Spinal cord (tissue), 10 donors: ENCODE results near the gene ARMC9. TPM values are rescaled to one million over a fixed set of nuclear protein-coding genes. Genes with fewer than 3 reads are reported as not detected.
A peak's percentile ranks its signal among the peaks of the same experiment; 100 is the strongest.
"Not testable (repeated sequence)": the region's sequence is repeated elsewhere in the genome, so short reads cannot be mapped to it uniquely, and the experiment has no call there.

Experiments used
- DNase-seq, 6 donors: peaks; one replicate each; pipeline versions ENCODE4 v3.0.0 to v3.0.0-alpha.2; 2013 to 2015; ENCODE audit warnings: low spot score in 6 of 6, low read depth in 4 of 6
- H3K27ac ChIP-seq: one replicate; pipeline ENCODE4 v1.5.1; 2013; ENCODE audit warnings: low read depth, low read length, control low read depth
- H3K27me3 ChIP-seq: one replicate; pipeline ENCODE4 v1.6.1; 2013; ENCODE audit warnings: low read length; ENCODE audit not compliant: control insufficient read depth, insufficient read depth
- H3K36me3 ChIP-seq: one replicate; pipeline ENCODE4 v1.6.1; 2013; ENCODE audit warnings: low read length; ENCODE audit not compliant: control insufficient read depth, insufficient read depth
- H3K4me1 ChIP-seq: one replicate; pipeline ENCODE4 v1.6.1; 2013; ENCODE audit warnings: low read length; ENCODE audit not compliant: control insufficient read depth, insufficient read depth
- H3K4me3 ChIP-seq: one replicate; pipeline ENCODE4 v1.5.1; 2013; ENCODE audit warnings: low read depth, low read length, control low read depth
- H3K9me3 ChIP-seq: one replicate; pipeline ENCODE4 v1.6.1; 2013; ENCODE audit warnings: low read length; ENCODE audit not compliant: control insufficient read depth, insufficient read depth
- WGBS: methylation state at CpG from one replicate; pipeline ENCODE4 v1.1.5; 2013; ENCODE audit warnings: missing lambda C conversion rate; ENCODE audit not compliant: insufficient coverage; 5-methylcytosine and 5-hydroxymethylcytosine counted together
- polyA plus RNA-seq, 2 donors: library from polyadenylated mRNA; unstranded; fragments of 120-200 nt; gene quantifications; one replicate each; pipeline ENCODE4 v1.2.1, GENCODE V29; 2013; ENCODE audit not compliant: insufficient read length in 2 of 2
- total RNA-seq, 2 donors: library from RNA; depleted of rRNA in 1 of 2; stranded (reverse); fragments of 120-200 nt in 1 of 2; fragments of >200 nt in 1 of 2; gene quantifications; one replicate each; pipeline versions ENCODE4 v1.2.3 to v1.2.4, GENCODE V29; 2013 to 2014
- donor health status: healthy.

The ARMC9 gene
- total and polyA plus RNA-seq, 4 donors: 14.4 to 27.6 (median 21.3) TPM

- Histone ChIP-seq H3K36me3 (peaks cover 6% of the 10 kb centered on the region), H3K27ac (no peak overlapping the region), H3K27me3 (no peaks in the 10 kb centered on the region), H3K4me1 (no peaks in the 10 kb centered on the region), H3K9me3 (no peaks in the 10 kb centered on the region), H3K4me3 (no peak overlapping the region)
- WGBS: 80% methylated on average over 1 of the region's 6 CpGs
- DNase-seq: no peak
These were observed 30.5 kb upstream of the ARMC9 start for GRCh38 chr2:231167745-231168459.

DNA sequence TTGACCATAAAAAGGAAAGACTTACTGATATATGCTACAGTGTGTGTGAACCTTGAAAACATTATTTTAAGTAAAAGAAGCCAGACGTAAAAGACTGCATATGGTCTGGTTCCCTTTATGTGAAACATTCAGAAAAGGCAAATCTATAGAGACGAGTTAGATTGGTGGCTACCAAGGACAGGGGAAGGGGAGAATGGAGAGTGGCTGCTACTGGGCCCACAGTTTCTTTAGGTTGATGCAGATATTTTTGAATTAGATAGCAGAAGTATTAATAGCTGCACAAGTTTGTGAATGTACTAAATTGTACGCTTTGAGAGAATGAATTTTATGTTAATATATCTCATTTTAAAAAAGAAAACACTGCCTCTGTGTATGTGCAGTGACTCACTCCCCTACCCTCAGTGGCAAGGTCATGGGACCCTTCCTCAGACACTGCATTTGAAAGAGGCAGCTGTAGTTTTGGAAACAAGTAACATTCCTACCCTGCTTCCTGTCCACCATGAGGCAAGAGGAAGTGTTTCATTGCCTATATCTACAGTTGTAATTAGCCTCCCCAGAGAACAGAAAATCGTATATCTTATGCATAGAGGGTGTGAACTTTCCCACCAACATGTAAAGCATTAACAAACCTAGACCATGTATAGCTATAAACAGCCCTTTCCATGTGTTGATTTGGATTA is 29.8 kb upstream of the ARMC9 start:
- Histone ChIP-seq H3K27ac (no peak overlapping the region), H3K4me1 (no peaks in the 10 kb centered on the region), H3K27me3 (no peaks in the 10 kb centered on the region), H3K36me3 (peaks cover 11% of the 10 kb centered on the region), H3K4me3 (no peak overlapping the region), H3K9me3 (no peaks in the 10 kb centered on the region)
- 79% methylated on average over 2 of the region's 4 CpGs for WGBS
- no peak for DNase-seq

DNA sequence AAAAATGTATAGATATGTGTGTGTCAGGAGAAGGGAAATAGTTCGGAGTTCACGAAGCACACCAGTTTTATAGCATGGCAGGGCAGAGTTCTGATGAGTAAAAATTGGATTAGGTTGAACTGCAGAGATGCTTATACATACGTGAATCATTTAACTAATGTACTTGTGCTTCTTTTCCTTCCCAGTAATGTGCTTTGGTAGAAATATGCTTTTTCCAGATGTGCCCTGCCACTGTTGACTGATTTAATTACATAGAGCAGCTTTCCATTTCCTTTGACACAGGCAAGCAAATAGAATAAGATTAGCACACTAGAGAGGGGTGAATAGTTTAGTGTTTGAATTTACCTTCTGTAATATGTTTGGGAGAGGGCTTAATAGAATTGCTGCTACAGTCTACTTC is 28.9 kb upstream of the ARMC9 start:
- Histone ChIP-seq H3K36me3 (peaks cover 11% of the 10 kb centered on the region), H3K9me3 (no peaks in the 10 kb centered on the region), H3K4me1 (no peaks in the 10 kb centered on the region), H3K4me3 (no peak overlapping the region), H3K27ac (no peak overlapping the region), H3K27me3 (no peaks in the 10 kb centered on the region)
- DNase-seq: peak in 1 of 6 donors; percentile 78
- WGBS: 89% methylated on average over 2 of the region's 3 CpGs

DNA sequence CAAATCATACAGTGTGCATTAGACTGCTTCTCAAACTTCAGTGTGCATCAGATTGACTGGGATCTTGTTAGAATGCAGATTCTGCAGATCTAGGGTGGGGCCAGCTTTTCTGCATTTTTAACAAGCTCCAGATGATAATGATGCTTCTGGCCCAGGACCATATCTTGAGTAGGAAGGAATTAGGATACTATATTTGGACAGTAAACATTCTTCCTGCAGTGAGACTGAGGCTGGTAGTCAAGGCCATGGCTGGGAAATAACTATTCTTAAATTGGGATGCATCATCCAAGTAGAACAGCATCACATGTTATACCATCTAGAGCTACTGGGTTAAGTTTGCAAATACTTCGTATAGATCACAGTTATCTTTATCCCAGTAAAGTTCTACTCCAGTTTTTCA is 28.4 kb upstream of the ARMC9 start:
- peak in 1 of 6 donors; percentile 2 for DNase-seq
- H3K4me1 ChIP-seq: no peaks in the 10 kb centered on the region
- no CpG with 5 or more reads among the region's 1 CpG for WGBS
- no peak overlapping the region for H3K4me3 ChIP-seq
- no peaks in the 10 kb centered on the region for H3K9me3 ChIP-seq
- no peaks in the 10 kb centered on the region for H3K27me3 ChIP-seq
- no peak overlapping the region for H3K27ac ChIP-seq
- H3K36me3 ChIP-seq: peaks cover 16% of the 10 kb centered on the region

GRCh38 chr2:231172025-231172424 is 26.4 kb upstream of the ARMC9 start:
- Histone ChIP-seq H3K9me3 (no peaks in the 10 kb centered on the region), H3K27ac (no peak overlapping the region), H3K4me3 (no peak overlapping the region), H3K27me3 (no peaks in the 10 kb centered on the region), H3K36me3 (peaks cover 20% of the 10 kb centered on the region), H3K4me1 (no peaks in the 10 kb centered on the region)
- DNase-seq: no peak
- 100% methylated on average over 3 of the region's 3 CpGs for WGBS

GRCh38 chr2:231174211-231174651 is 24.2 kb upstream of the ARMC9 start:
- H3K9me3 ChIP-seq: no peaks in the 10 kb centered on the region

DNA sequence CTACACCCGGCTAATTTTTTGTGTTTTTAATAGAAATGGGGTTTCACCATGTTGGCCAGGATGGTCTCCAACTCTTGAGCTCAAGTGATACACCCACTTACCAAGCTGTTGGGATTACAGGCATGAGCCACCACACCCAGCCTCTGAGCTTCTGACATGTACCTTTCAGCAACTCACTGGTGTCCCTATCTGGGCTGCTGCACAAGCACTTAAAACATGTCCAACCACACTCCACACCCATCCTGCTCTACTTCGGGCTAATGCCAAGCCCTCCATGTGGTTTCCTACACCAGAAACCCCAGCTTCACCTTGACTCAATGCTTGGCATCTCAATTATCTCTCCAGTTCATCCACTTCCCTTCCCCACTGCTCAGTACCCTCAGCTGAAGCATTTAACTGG is 22.4 kb upstream of the ARMC9 start:
- Histone ChIP-seq H3K4me1 (no peaks in the 10 kb centered on the region), H3K27me3 (no peaks in the 10 kb centered on the region), H3K4me3 (no peak overlapping the region), H3K27ac (no peak overlapping the region), H3K9me3 (no peaks in the 10 kb centered on the region), H3K36me3 (peaks cover 20% of the 10 kb centered on the region)
- no peak for DNase-seq
- WGBS: 93% methylated on average over 1 of the region's 2 CpGs

More at GRCh38 chr2:231174211-231174651, 24.2 kb upstream of the ARMC9 start:
- H3K4me3 ChIP-seq: no peak overlapping the region
- H3K27ac ChIP-seq: no peak overlapping the region
- no CpG with 5 or more reads among the region's 2 CpGs for WGBS
- DNase-seq: peak in 1 of 6 donors; percentile 37
- H3K36me3 ChIP-seq: peaks cover 20% of the 10 kb centered on the region
- H3K4me1 ChIP-seq: no peaks in the 10 kb centered on the region
- no peaks in the 10 kb centered on the region for H3K27me3 ChIP-seq

DNA sequence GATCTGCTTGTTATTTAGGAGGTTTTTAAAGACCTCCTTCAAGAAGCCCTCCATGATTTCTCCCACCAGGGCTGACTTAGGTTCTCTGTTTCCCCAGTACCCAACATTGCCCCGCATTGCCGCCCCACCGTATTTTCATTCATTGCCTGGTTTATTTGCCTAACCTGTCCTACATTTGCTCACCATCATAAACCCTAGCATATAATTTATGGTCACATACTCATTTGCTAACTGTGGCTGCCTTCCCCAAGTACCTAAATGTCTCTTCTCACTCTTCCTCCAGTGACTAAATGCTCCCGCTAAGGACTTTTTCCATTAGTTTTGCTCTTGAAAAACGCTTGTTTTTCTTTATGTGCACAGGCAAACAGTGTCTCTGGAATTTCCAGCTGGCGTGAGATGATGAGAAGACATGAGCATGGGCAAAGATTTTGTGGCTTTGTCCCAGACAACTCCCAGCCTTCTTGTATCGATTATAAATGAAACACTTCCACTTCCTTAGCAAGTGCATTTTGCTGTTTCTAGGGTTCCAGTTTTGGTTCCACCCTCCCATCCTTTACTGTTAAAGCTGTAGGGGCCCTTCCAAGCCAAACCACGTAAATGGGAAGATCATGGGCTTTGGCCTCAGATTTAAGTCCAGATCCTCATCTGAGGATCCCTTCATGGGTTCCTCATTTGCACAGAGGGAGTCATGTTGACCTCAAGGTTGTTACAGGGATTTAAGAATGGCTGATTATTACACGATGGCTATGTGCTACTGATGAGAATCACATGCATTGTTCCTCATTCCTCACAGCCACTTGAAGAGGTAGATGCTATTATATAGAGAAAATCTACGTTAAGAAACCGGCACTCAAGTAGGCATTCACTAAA is 21.0 kb upstream of the ARMC9 start:
- 93% methylated on average over 6 of the region's 11 CpGs for WGBS
- DNase-seq: no peak
- H3K4me1 ChIP-seq: no peaks in the 10 kb centered on the region

DNA sequence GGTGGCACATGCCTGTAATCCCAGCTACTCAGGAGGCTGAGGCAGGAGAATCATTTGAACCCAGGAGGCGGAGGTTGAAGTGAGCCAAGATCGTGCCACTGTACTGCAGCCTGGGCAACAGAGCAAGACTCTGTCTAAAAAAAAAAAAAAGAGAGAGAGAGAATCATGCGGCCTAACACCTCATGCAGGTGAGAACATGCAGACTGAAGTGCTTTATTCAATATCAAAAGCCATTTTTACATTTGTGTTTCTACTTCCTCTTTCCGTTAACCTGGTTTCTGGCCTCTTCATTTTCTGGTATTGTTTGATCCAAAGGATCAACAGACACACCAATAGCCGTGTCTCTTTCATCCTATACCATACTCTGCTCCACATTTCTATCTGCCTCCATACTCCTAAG is 19.6 kb upstream of the ARMC9 start:
- WGBS: 100% methylated on average over 4 of the region's 5 CpGs
- H3K4me1 ChIP-seq, H3K27ac ChIP-seq, H3K4me3 ChIP-seq, DNase-seq, H3K9me3 ChIP-seq, H3K36me3 ChIP-seq, H3K27me3 ChIP-seq: not testable (repeated sequence)

More for the DNA sequence above, 21.0 kb upstream of the ARMC9 start:
- H3K27me3 ChIP-seq: no peaks in the 10 kb centered on the region
- H3K27ac ChIP-seq: no peak overlapping the region
- H3K9me3 ChIP-seq: no peaks in the 10 kb centered on the region
- no peak overlapping the region for H3K4me3 ChIP-seq
- peaks cover 15% of the 10 kb centered on the region for H3K36me3 ChIP-seq
